LNCAP (cell line): ENCODE measurements around the gene ASIC4.

ENCODE experiments used
- TF ChIP-seq, protein P1 (sequence below): fragments of 450-650 bp; IDR thresholded peaks from 2 replicates; pipeline ENCODE4 v1.5.1; 2017; ENCODE audit warnings: mild to moderate bottlenecking

ASIC4 gene

DNA sequence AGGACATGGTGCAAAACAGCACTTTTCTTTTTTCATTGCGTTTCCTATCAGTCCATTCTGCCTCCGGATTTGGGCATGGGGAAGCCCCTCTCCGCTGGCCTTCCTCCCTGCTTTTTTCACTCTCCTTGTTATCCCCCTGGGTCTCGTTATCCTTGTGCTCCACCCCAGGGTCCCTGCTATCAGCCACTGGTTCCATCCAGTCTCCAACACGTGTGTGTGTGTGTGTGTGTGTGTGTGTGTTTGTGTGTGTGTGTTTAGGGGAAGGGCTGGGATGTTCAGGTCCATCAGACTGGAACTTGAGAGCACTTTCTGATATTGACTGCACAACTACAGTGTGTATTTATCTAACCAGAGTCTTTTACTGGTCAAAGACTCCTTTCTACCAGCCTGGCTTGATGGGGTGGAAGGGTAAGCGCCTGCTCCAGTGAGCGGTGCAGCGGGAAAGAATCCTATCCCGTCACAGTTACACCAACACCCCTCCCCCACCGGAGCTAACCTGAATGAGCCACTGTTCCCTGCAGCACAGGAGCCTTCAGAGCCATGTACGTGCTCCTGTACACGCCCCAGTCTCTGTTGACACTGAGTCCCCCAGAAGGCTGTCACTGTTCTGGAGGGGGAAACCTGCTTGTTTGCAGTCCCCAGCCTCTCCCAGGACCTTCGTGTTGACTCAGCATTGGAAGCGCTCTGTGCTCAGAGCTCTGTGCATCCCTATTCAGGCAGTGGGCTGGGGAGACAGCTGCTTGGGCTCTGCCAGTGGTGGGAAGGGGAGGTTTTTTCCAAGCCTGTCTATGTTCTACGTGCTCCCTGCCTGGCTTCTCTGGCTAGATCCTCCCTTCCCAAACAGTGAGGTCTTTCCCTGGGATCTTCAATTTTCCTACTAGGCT is 62.5 kb downstream of the ASIC4 start:
- TF ChIP-seq, protein P1, sequence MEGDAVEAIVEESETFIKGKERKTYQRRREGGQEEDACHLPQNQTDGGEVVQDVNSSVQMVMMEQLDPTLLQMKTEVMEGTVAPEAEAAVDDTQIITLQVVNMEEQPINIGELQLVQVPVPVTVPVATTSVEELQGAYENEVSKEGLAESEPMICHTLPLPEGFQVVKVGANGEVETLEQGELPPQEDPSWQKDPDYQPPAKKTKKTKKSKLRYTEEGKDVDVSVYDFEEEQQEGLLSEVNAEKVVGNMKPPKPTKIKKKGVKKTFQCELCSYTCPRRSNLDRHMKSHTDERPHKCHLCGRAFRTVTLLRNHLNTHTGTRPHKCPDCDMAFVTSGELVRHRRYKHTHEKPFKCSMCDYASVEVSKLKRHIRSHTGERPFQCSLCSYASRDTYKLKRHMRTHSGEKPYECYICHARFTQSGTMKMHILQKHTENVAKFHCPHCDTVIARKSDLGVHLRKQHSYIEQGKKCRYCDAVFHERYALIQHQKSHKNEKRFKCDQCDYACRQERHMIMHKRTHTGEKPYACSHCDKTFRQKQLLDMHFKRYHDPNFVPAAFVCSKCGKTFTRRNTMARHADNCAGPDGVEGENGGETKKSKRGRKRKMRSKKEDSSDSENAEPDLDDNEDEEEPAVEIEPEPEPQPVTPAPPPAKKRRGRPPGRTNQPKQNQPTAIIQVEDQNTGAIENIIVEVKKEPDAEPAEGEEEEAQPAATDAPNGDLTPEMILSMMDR = no peak

DNA sequence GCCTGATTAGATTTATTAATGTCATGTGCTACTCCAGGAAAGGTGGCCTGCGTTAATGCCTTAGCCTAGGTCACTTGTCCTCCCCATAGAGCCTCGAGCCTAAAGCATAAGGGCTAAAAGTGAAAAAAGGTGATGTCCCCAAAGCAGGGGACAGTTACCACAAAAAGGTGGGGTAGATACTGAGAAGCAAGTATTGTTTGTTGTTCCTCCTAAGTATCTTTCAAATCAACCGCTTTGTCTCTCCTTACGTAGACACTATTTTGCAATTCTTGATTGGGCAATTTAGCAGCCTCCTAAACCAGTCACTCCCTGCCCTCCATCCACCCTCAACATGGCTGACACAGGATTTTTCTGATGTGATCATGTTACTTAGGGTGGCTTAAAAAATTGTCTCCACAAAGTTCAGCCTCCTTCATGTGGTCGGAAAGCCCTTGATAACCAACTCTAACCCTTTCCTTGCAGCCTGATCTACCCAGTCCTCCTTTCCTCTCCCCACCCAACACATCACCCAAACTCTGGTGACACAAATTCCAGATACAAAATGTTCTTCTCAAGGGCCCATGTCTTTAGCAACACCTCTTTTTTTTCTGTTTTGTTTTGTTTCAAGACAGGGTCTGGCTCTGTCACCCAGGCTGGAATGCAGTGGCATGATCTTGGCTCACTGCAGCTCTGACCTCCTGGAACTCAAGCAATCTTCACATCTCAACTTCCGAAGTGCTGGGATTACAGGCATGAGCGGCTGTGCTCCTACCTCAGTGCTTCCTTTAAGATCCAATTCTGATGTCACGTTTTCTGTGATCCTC is 64.7 kb downstream of the ASIC4 start:
- TF ChIP-seq, protein P1 = no peak

DNA sequence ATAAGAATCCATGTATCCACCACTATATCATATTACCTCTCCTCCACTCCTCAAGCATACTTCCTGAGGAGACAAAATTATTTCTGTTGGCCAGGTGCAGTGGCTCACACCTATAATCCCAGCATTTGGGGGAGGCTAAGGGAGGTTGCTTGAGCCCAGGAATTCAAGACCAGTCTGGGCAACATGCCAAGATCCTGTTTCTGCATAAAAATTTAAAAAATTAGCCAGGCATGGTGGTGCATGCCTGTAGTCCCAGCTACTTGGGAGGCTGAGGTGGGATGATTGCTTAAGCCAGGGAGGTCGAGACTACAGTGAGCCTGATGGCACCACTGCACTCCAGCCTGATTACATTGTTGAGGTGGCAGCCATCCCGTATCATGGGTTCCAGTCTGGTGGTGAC is 67.1 kb downstream of the ASIC4 start:
- TF ChIP-seq, protein P1 = no peak
